Transverse colon (tissue), 3 donors: Measurements from ENCODE around the gene SPTBN1.

Experiments used
- POLR2A ChIP-seq: fragments of 450-650 bp; IDR thresholded peaks from one replicate; pipeline ENCODE4 v1.6.1; 2016; ENCODE audit warnings: antibody characterized with exemption, mild to moderate bottlenecking, moderate library complexity
- TF ChIP-seq, protein P1 (sequence below), 5 experiments: fragments of 200-600 bp in 3 of 5; fragments of 450-650 bp in 2 of 5; sonication (generic) in 3 of 5; IDR thresholded peaks; 1 replicate in 2 of 5; 2 replicates in 3 of 5; pipeline ENCODE4 v1.5.1; 2016 to 2017; ENCODE audit warnings: antibody characterized with exemption in 5 of 5, inconsistent platforms in 3 of 5, mild to moderate bottlenecking in 2 of 5, moderate library complexity in 1 of 5

DNA sequence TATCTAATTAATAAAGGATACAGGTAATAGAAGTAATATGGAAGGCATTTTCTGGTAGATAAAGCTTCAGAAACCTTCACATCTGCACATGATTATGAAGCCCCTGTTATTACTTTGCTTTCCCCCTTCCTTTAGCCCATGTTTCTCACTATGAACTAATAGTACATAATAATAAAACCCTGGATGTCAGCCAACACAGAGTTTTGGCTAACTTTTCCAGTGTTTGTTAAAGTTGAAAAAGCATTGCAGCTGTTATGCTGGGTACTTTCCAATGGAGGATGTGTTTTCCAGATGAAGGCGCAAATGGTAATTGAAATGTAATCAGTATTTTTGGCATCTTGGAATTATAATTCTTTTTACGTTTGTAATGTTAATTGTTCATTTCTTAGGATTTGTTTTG is 43.5 kb downstream of the SPTBN1 start:
- TF ChIP-seq, protein P1, sequence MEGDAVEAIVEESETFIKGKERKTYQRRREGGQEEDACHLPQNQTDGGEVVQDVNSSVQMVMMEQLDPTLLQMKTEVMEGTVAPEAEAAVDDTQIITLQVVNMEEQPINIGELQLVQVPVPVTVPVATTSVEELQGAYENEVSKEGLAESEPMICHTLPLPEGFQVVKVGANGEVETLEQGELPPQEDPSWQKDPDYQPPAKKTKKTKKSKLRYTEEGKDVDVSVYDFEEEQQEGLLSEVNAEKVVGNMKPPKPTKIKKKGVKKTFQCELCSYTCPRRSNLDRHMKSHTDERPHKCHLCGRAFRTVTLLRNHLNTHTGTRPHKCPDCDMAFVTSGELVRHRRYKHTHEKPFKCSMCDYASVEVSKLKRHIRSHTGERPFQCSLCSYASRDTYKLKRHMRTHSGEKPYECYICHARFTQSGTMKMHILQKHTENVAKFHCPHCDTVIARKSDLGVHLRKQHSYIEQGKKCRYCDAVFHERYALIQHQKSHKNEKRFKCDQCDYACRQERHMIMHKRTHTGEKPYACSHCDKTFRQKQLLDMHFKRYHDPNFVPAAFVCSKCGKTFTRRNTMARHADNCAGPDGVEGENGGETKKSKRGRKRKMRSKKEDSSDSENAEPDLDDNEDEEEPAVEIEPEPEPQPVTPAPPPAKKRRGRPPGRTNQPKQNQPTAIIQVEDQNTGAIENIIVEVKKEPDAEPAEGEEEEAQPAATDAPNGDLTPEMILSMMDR (IDR thresholded peaks at IDR 0.05), result no peak
- no peak for TF ChIP-seq POLR2A
